Measurements from ENCODE around the gene ELF1. TPM values are rescaled to one million over a fixed set of nuclear protein-coding genes. Genes with fewer than 3 reads are reported as not detected.

ELF1 gene
- total and polyA plus RNA-seq, 2 donors (not counting 3 experiments of a cell fraction or from before 2014, with no cell fraction given), result 31.8 to 61.2 TPM

GRCh38 chr13:41025518-41025917 is 6.4 kb upstream of the ELF1 start:
- ChIA-PET CTCF (no interaction called here), POLR2A (no interaction called here)
- H3K36me3 ChIP-seq (ENCODE audit: control insufficient read depth in 2 of 2, extremely low read depth in 1 of 2, insufficient read depth in 2 of 2, low read length in 2 of 2), result peaks cover 0 to 2% of the 10 kb centered on the region in 2 experiments
- no peak overlapping the region for H3K27ac ChIP-seq (ENCODE audit: insufficient read depth, low read depth, low read length)
- TF ChIP-seq EZH2 (IDR thresholded peaks at IDR 0.05; ENCODE audit: borderline replicate concordance, low read depth, low read length, severe bottlenecking) (no peak), JUN (IDR thresholded peaks at IDR 0.05; ENCODE audit: borderline replicate concordance, insufficient read depth, insufficient read length, low read depth) (no peak), FOS (IDR thresholded peaks at IDR 0.05; ENCODE audit: borderline replicate concordance, insufficient read depth, low read length) (no peak), POLR2AphosphoS5 (IDR thresholded peaks at IDR 0.05; ENCODE audit: insufficient read depth, low read depth, low read length) (no peak), POLR2A (IDR thresholded peaks at IDR 0.05; ENCODE audit: low read depth, low read length) (no peak), MAX (IDR thresholded peaks at IDR 0.05; ENCODE audit: insufficient read depth, insufficient read length) (no peak), MYC (IDR thresholded peaks at IDR 0.05; ENCODE audit: low read depth, low read length) (no peak), GATA2 (IDR thresholded peaks at IDR 0.05; ENCODE audit: insufficient read depth, insufficient read length, low read depth, low read length) (no peak), CTCF (IDR thresholded peaks at IDR 0.05; ENCODE audit: extremely low read depth in 1 of 2, insufficient read depth in 1 of 2, low read depth in 1 of 2, low read length in 2 of 2) (no peak)
- H3K4me1 ChIP-seq (ENCODE audit: control insufficient read depth, extremely low read depth, insufficient read depth, low read length), result no peaks in the 10 kb centered on the region
- no peak overlapping the region for H3K9ac ChIP-seq (replicated peaks; ENCODE audit: extremely low read depth, insufficient read depth, low read length)
- no peak overlapping the region for H3K4me3 ChIP-seq (replicated peaks in 1 of 3; ENCODE audit: insufficient read depth in 1 of 3, low read depth in 1 of 3, low read length in 3 of 3)
- H3K27me3 ChIP-seq (ENCODE audit: control insufficient read depth in 2 of 2, insufficient read depth in 2 of 2, low read length in 2 of 2), result no peaks in the 10 kb centered on the region
- peaks cover 9% of the 10 kb centered on the region for H3K79me2 ChIP-seq (ENCODE audit: control insufficient read depth, insufficient read depth, low read length)
- H3K9me1 ChIP-seq (replicated peaks; ENCODE audit: control insufficient read depth, extremely low read depth, insufficient read depth, low read length), result no peaks in the 10 kb centered on the region
- intact Hi-C loops (cut with micrococcal nuclease), result no loop called here
- H3K4me2 ChIP-seq (ENCODE audit: insufficient read depth, low read length), result no peak overlapping the region
- no peak for DNase-seq (ENCODE audit: low read depth, low spot score)
- FAIRE-seq, result no peak
- no TSS peak for BruUV-seq (replicated peaks)
- H2AFZ ChIP-seq (ENCODE audit: low read depth, low read length), result no peak overlapping the region
- H3K9me3 ChIP-seq (replicated peaks; ENCODE audit: control insufficient read depth, insufficient read depth, low read length), result no peaks in the 10 kb centered on the region
- dilution Hi-C loops (cut with MboI; ENCODE audit: extremely low pct_ligation_motif_present, low sequenced_read_pairs), result no loop called here
- no peaks in the 10 kb centered on the region for H4K20me1 ChIP-seq (replicated peaks; ENCODE audit: control insufficient read depth, extremely low read depth, insufficient read depth, low read length)
